LHCN-M2 (cell line): ENCODE data around the gene ANO10. TPM values are rescaled to one million over a fixed set of nuclear protein-coding genes. Genes with fewer than 3 reads are reported as not detected.
"Not testable (repeated sequence)": the region's sequence is repeated elsewhere in the genome, so short reads cannot be mapped to it uniquely, and the experiment has no call there.

ENCODE experiments used
- DNase-seq: peaks from one replicate; pipeline ENCODE4 v3.0.0-alpha.2; 2012; ENCODE audit warnings: low read depth
- polyA plus RNA-seq: library from polyadenylated mRNA; unstranded; fragments of >200 nt; gene quantifications from one replicate; pipeline ENCODE4 v1.2.1, GENCODE V29; 2012; ENCODE audit warnings: missing spikeins
- total RNA-seq: library from RNA; depleted of rRNA; stranded (reverse); fragments of >200 nt; gene quantifications from 2 replicates; pipeline ENCODE4 v1.2.3, GENCODE V29; 2014; rRNA removed

Gene ANO10, protein sequence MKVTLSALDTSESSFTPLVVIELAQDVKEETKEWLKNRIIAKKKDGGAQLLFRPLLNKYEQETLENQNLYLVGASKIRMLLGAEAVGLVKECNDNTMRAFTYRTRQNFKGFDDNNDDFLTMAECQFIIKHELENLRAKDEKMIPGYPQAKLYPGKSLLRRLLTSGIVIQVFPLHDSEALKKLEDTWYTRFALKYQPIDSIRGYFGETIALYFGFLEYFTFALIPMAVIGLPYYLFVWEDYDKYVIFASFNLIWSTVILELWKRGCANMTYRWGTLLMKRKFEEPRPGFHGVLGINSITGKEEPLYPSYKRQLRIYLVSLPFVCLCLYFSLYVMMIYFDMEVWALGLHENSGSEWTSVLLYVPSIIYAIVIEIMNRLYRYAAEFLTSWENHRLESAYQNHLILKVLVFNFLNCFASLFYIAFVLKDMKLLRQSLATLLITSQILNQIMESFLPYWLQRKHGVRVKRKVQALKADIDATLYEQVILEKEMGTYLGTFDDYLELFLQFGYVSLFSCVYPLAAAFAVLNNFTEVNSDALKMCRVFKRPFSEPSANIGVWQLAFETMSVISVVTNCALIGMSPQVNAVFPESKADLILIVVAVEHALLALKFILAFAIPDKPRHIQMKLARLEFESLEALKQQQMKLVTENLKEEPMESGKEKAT
- total RNA-seq, result 46.4 and 50.9 TPM in 2 replicates
- polyA plus RNA-seq, result 41.9 TPM

- DNase-seq, result peak; percentile 99
These were observed at the start of gene ANO10 for GRCh38 chr3:43621656-43622432. Gene ANO10, minus strand, starts transcription at chr3:43622011. Its CDS starts 16,159 bp downstream, at chr3:43605852.

DNA sequence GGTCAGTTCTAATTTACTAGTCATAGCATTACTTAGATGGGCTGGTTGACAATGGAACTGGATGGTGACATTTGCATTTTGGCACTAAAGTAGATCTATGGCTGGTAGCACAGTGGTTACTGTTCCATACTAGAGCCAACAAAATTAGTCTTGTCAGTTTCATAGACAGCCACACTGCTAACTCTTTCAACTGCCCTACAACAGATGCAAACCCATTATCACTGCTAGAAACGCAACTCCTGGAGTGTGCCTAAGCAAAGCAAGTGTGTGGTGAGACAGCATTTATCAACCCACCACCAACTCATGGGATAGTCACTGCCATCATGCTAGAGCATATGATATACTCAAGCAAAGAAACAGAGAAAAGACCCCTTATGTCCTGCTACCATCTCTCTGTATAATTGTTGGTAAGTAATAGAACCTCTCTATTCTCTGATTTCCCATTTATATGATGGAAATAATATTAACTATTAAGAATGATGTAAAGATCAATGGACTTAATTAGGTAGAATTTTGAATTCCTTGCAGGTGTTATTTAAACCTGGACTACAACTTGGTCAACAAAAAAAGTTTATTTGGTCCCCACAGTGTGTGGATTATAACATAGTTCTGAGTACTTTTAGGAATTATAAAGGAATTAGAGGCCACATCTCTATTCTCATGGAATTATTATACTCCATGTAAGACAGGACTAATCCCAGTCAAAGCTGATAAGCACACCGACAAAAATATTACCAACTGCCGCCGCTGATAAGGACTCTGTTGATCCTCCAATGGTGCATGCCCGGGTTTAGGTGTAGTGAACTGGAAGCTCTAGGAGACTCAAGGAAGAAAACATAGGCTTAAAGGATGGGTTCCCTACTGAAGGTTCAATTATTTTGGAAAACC is 49.1 kb upstream of the ANO10 start:
- DNase-seq, result no peak

GRCh38 chr3:43665011-43665410 is 43.2 kb upstream of the ANO10 start:
- DNase-seq, result not testable (repeated sequence)

GRCh38 chr3:43661376-43661775 is 39.6 kb upstream of the ANO10 start:
- DNase-seq, result not testable (repeated sequence)

DNA sequence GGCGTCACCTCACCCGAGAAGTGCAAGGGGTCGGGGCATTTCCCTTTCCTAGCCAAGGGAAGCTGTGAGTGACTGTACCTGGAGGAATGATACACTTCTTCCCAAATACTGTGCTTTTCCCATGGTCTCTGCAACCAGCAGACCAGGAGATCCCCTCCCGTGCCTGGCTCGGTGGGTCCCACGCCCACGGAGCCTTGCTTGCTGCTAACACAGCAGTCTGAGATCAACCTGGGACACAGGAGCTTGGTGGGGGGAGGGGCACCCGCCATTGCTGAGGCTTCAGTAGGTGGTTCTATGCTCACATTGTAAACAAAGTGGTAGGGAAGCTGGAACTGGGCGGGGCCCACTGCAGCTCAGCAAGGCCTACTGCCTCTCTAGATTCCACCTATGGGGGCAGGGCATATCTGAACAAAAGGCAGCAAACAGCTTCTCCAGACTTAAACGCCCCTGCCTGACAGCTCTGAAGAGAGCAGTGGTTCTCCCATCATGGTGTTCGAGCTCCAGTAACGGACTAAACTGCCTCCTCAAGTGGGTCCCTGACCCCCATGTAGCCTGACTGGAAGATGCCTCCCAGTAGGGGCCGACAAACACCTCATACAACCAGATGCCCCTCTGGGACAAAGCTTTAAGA is 37.6 kb upstream of the ANO10 start:
- DNase-seq, result no peak

- DNase-seq, result not testable (repeated sequence)
These were observed 34.6 kb upstream of the ANO10 start for GRCh38 chr3:43656390-43656789.

- no peak for DNase-seq
These were observed 28.5 kb upstream of the ANO10 start for GRCh38 chr3:43650345-43650744.

DNA sequence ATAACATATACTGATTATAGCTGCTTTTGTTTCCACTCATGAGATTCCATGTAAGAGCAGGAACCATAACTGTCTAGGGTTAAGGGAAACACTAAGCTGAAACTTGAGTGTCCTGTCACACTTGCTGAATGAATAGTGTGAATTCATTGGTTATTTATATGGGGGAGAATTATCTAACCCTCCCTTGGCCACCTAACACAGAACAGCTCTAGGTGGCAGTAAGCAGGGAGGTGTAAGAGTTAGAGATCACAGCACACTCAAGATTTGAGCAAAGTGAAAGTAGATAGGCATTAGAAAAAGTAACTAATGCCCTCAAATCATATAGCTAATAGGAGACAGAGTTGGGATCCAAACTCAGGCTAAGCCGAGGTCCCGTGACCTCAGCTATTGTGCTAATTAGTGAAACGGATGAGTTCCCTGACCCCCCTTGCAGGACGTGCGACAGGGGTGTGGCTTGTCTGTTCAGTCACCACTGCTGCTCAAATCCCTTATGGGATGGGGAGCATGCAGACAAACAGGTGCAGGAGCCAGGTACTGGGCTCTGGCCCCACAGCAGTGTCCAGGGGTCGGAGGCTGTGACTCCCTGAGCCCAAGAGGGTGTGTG is 27.7 kb upstream of the ANO10 start:
- no peak for DNase-seq

DNA sequence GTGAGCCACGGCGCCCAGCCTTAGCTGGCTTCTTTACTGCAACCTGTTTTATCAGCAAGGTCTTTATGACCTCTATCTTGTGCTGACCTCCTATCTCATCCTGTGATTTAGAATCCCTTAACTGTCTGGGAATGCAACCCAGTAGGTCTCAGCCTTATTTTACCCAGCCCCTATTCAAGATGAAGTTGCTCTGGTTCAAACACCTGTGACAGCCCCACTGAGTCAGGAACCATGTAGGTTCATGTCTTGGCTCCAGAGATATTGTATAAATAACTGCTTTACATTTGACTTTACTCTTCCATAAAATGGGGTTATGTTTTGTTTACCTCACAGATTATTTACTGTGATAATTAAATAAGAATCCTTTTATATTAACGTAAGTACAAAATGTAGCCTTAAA is 27.1 kb upstream of the ANO10 start:
- no peak for DNase-seq

DNA sequence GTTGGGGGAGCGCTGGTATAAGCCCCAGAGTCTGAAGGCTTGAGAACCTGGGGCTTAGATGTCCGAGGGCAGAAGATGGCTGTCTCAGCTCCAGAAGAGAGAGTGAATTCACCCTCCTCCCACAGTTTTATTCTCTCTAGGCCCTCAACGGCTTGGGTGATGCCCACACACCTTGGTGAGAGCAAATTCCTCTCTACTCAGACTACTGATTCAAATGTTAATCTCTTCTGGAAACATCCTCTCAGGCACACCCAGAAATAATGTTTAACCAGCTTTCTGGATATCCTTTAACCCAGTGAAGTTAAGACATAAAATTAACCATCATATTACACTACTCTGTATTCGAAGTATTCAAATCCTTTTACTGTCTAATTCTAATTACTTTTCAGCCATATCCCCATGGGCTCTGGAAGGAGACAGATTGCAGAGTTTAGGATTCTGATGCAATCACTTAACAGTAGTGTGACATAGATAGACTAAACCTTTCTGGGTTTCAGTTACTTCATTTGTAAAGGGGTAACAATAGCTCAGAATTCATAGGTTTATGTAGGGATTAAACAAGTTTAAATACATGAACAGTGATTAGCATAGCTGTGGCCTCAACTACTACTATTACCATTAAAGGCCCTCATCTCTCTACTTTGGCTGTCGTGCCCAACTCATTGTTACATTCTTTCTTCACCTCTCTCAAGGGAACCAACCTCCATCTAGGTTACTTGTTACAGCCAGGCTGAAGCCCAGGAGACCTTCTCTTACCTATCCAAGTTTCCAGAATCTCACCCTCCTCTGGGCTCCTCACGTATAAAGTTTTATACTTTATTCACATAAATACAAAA is 25.7 kb upstream of the ANO10 start:
- no peak for DNase-seq

DNA sequence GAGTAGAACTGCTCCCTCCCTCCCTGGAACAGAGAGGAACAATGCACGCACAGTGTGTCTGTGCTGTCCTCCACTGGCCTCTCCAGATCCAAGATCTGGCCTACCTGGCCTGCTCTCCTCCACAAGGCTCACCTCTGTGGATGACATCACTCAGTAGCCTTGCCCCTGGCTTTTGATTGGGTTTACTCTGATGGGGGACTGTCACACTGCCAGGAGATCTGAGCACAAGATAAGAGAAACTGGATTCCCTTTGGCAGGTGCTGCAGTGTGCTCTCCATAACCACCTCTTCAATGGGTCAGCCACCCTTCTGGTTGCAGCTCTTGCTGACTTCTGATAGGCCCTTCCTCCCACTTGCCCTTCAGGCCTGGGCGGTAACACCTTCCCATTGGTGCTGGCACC is 22.6 kb upstream of the ANO10 start:
- no peak for DNase-seq

DNA sequence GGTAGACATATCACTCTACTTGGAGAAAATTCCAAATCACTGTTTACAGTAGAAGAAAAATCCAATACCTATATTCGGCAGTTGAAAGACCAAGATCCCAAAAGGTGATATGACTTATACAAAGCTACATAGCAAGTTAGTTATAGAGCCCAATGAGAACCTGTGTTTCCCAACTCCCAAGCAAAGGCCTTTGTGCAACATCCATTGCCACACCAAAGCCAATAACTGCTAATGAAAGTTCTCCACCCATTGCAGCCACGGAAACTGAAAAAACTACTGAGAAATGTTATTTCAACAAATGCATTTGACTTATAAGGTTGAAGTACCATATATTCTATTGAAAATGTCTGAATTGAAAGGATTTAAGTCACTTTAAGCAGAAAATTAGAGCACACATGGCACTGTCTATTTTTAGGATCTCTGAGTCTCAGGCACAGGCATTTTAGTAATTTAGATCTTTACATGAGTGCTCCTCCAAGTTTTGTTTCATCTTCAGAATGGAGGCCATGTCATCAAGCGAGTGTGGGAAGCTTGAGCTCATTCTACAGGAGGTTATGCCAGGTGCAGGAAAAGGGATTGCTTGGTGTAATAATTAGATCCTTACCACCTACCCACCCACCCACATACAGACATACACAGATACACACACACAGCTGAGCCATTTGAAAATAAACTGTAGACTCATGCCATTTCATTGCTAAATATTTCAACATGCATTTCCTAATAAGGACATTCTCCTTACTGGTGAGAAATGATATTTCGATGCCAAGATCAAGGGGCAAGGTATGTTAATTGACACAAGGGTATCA is 19.7 kb upstream of the ANO10 start:
- peak; percentile 38 for DNase-seq

DNA sequence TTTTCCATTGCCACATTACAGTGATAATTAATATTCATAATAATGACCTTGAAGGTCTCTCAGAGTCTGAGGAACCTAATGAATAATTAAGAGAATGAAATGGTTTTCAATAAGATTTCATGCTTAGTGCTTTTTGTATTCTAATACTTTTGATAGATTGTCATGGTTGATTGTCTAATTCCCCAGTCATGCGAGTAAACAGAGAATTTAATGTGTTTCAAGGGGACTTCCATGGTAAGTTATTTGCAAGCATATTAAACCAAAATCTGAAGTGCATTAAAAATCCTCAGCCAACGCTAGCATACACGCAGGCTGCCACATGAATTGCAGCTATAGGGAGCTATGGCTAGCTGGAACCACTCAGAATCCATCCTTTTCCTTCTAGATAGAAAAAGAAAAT is 18.9 kb upstream of the ANO10 start:
- no peak for DNase-seq

- peak; percentile 25 for DNase-seq
These were observed 17.0 kb upstream of the ANO10 start for GRCh38 chr3:43638594-43639447.

- DNase-seq, result no peak
These were observed 15.9 kb upstream of the ANO10 start for GRCh38 chr3:43637702-43638101.

GRCh38 chr3:43632986-43633385 is 11.2 kb upstream of the ANO10 start:
- no peak for DNase-seq

DNA sequence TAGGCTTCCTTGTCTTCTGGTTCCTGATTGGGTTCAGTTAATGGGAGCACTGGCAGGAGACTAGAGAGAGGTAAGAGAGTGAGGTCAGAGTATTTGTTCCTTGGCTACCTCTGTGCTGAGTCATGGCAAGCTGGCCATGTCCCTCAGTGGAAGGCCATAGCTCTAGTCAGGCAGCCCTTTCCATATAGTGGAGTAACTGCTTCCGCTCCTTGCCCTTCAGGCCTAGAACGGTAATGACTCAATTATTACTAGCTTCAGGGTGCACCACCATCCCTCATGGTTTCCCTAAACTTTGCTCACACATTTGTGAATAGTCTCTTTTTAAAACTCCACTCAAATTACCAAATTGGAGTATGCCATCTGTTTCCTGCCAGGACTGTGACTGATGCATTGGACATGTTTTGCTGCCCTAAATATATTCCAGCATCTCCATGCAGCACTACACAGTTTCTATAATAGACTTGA is 10.5 kb upstream of the ANO10 start:
- DNase-seq, result peak; percentile 91
